CD4-positive, alpha-beta T cell treated with Interleukin-1 beta for 1 hour (primary cell): ENCODE results near the gene KRTAP4-11.
"Not testable (repeated sequence)": the region's sequence is repeated elsewhere in the genome, so short reads cannot be mapped to it uniquely, and the experiment has no call there.

Experiments used
- DNase-seq, 2 donors: peaks; one replicate each; pipeline ENCODE4 v3.0.0-alpha.2; 2020 to 2022

Gene KRTAP4-11

GRCh38 chr17:41117846-41118386, at the start of gene KRTAP4-11:
Gene KRTAP4-11 (minus strand): TSS chr17:41118373. CDS start chr17:41118315, 58 bp downstream.
- not testable (repeated sequence) for DNase-seq

- DNase-seq = no peak
Measured at GRCh38 chr17:41167561-41167960, 49.4 kb upstream of the KRTAP4-11 start.

GRCh38 chr17:41163828-41164227, 45.7 kb upstream of the KRTAP4-11 start:
- DNase-seq = no peak

- DNase-seq = no peak
Measured at GRCh38 chr17:41160648-41161047, 42.5 kb upstream of the KRTAP4-11 start, which contains the start of gene KRTAP4-4. Gene KRTAP4-4 (minus strand): TSS chr17:41160748. CDS start chr17:41160691, 57 bp downstream.

- not testable (repeated sequence) for DNase-seq
Measured at GRCh38 chr17:41160190-41160589, 42.0 kb upstream of the KRTAP4-11 start.

- DNase-seq = no peak
Measured at GRCh38 chr17:41153856-41154255, 35.7 kb upstream of the KRTAP4-11 start.

GRCh38 chr17:41151525-41151924, 33.4 kb upstream of the KRTAP4-11 start:
- DNase-seq = no peak

GRCh38 chr17:41150026-41150425, 31.9 kb upstream of the KRTAP4-11 start:
- no peak for DNase-seq

GRCh38 chr17:41149652-41149985, 31.4 kb upstream of the KRTAP4-11 start, which contains the start of gene KRTAP4-5:
Gene KRTAP4-5 (minus strand): TSS chr17:41149825. CDS start chr17:41149767, 58 bp downstream.
- DNase-seq = no peak

GRCh38 chr17:41148971-41149651, 30.9 kb upstream of the KRTAP4-11 start:
- not testable (repeated sequence) for DNase-seq

GRCh38 chr17:41147531-41148204, 29.5 kb upstream of the KRTAP4-11 start:
- no peak for DNase-seq

- DNase-seq = no peak
Measured at GRCh38 chr17:41145261-41145660, 27.1 kb upstream of the KRTAP4-11 start.

GRCh38 chr17:41144846-41145245, 26.7 kb upstream of the KRTAP4-11 start:
- DNase-seq = no peak

GRCh38 chr17:41141361-41141760, 23.2 kb upstream of the KRTAP4-11 start:
- no peak for DNase-seq

- DNase-seq = no peak
Measured at GRCh38 chr17:41140360-41141131, 22.4 kb upstream of the KRTAP4-11 start, which contains the start of gene KRTAP4-6. Gene KRTAP4-6 (minus strand): TSS chr17:41140544. CDS start chr17:41140487, 57 bp downstream.

- DNase-seq = not testable (repeated sequence)
Measured at GRCh38 chr17:41139865-41140264, 21.7 kb upstream of the KRTAP4-11 start.

GRCh38 chr17:41133880-41134735, 15.9 kb upstream of the KRTAP4-11 start:
- no peak for DNase-seq

GRCh38 chr17:41131979-41132378, 13.8 kb upstream of the KRTAP4-11 start:
- DNase-seq = no peak

- DNase-seq = no peak
Measured at GRCh38 chr17:41127371-41127770, 9.2 kb upstream of the KRTAP4-11 start.

- no peak for DNase-seq
Measured at GRCh38 chr17:41126412-41126811, 8.2 kb upstream of the KRTAP4-11 start.

GRCh38 chr17:41125064-41125463, 6.9 kb upstream of the KRTAP4-11 start:
- DNase-seq = no peak

- not testable (repeated sequence) for DNase-seq
Measured at GRCh38 chr17:41123991-41124371, 5.8 kb upstream of the KRTAP4-11 start, which contains the start of gene KRTAP4-12. Gene KRTAP4-12 (minus strand): TSS chr17:41124182. CDS start chr17:41124122, 60 bp downstream.
